Astrocyte of the spinal cord (primary cell): Measurements from ENCODE around the gene SAMD1.

ENCODE experiments used
- DNase-seq: peaks from one replicate; pipeline ENCODE4 v3.0.0; 2011; ENCODE audit warnings: low read depth, low spot score
- H3K4me3 ChIP-seq: 2 replicates; pipeline ENCODE4 v1.5.1; 2011; ENCODE audit warnings: low read depth, mild to moderate bottlenecking, low read length, moderate library complexity
- in situ Hi-C: cut with HindIII; loops from 2 replicates; pipeline ENCODE4 v1.10.0; 2017; ENCODE audit warnings: low sequenced_read_pairs
- TF ChIP-seq, protein P1 (sequence below): IDR thresholded peaks from 2 replicates; pipeline ENCODE4 v1.5.1; 2012; ENCODE audit warnings: low read depth, mild to moderate bottlenecking, low read length, inconsistent platforms

Gene SAMD1

DNA sequence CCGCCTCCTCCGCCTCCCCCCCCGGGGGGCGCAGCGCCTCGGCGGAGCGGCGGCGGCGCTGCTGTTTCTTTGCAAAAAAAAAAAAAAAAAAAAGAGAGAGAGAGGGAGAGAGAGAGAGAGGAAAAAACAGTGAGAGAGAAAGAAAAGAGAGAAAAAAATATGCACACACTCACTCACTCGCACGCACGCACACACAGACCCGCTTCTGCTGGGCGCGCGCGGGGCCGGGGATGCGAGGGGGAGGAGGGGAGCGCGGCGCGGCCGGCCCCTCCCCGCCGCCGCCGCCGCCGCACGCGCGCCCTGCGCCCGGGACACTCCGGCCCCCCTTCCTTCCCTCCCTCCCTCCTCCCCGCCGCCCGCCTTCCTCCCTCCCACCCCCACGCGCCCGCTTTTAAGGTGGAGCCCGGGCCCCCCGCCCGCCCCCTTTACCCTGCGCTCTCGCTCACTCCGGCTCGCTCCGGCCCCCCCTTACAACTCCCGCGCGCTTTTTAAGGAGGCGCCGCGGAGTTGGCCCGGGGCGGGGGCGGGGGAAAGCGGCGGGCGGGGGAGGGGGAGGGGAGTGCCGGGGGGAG, at the start of gene SAMD1:
Gene SAMD1, minus strand, starts transcription at position 243 of the 572 bp plus-strand sequence.
- in situ Hi-C loops: loop anchor here (25.0 kb wide), 1 partner anchor 203 kb away; the partner anchor contains the start of gene NANOS3
- peak within 1 kb of the TSS; percentile 70 for H3K4me3 ChIP-seq
- peak; percentile 95 for DNase-seq
- TF ChIP-seq, protein P1, sequence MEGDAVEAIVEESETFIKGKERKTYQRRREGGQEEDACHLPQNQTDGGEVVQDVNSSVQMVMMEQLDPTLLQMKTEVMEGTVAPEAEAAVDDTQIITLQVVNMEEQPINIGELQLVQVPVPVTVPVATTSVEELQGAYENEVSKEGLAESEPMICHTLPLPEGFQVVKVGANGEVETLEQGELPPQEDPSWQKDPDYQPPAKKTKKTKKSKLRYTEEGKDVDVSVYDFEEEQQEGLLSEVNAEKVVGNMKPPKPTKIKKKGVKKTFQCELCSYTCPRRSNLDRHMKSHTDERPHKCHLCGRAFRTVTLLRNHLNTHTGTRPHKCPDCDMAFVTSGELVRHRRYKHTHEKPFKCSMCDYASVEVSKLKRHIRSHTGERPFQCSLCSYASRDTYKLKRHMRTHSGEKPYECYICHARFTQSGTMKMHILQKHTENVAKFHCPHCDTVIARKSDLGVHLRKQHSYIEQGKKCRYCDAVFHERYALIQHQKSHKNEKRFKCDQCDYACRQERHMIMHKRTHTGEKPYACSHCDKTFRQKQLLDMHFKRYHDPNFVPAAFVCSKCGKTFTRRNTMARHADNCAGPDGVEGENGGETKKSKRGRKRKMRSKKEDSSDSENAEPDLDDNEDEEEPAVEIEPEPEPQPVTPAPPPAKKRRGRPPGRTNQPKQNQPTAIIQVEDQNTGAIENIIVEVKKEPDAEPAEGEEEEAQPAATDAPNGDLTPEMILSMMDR: no peak

DNA sequence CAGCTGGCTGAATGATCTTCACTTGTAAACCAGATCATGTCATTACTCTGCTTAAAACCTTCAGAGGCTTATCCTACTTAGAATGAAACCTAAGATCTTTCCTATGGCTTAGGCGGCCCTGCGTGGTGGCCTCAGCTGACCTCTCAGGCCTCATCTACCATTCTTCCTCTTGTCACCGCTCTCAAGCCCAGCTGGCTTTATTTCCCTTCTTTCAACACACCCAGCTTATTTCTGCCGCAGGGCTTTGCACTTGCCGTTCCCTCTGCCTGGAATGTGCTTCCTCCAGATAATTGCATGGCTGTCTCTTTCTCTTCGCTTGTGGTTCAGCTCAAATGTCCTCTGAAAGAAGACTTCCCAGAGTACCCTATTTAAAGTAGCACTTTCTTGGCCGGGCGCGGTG, 49.4 kb upstream of the SAMD1 start:
- in situ Hi-C loops: no loop called here
- TF ChIP-seq, protein P1: no peak
- no peak overlapping the region for H3K4me3 ChIP-seq
- no peak for DNase-seq

DNA sequence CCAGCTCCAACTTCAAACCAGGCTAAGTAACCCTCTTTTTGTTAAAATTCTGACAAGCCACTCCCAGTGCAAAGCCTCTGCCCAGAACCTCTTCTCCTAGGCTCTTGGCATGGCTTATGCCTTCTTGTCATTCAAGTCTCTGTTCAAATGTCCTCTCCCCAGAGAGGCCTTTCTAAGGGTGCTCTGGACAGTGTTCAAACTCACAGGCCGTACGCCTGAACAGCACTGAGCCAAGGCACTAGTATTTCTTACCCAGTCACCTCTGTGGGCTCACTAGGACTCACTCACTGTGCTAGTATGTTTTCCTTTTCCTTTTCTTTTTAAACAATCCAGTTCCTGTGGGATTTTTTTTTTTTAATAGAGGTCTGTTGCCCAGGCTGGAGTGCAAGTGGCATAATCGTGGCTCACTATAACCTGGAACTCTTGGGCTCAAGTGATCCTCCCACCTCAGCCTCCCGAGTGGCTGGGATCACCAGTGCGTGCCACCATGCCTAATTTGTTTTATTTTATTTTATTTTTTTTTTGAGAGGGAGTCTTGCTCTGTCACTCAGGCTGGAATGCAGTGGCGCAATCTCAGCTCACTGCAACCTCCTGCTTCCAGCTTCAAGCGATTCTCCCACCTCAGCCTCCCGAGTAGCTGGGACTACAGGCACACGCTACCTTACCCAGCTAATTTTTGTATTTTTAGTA, 48.2 kb upstream of the SAMD1 start:
- peak; percentile 47 for DNase-seq
- in situ Hi-C loops: no loop called here
- TF ChIP-seq, protein P1: no peak
- no peak overlapping the region for H3K4me3 ChIP-seq

DNA sequence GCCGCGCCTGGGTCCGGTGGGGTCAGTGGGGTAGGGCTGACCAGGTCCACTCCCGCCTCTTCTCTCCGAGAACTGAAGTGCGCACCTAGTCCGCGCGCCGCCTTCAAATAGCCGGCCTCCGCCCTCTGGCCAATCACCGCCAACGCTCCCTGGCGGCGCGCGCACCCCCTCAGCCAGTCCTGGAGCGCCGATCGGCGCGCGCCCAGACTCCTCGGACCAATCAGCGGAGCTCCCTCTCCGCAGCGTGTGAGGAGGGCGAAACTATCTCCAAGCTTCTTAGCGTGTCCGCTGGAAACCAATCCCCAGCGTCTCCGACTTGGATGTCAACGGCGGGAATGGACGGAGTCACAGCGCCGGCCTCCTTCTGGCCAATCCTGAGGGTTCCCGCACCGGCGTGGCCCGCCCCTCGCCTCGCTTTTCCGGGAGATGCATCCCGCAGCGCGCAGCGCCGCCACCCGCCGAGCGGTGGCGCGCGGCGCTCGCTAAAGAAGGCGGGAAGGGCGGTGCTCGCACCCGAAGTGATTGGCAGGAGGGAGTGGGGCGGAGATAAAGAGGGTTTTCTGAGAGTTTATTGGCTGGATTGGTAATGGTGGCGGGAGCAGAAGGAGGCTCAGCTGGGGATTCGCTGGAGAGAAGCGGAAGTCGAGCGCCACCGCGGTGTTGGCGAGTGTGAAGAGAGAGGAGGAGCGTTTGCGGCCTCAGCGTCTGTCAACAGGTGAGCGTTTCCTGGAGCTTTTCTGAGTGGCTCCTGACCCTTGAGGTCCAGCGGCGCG, 46.1 kb upstream of the SAMD1 start, which contains the start of gene ASF1B:
Gene ASF1B, minus strand, starts transcription at position 81 of the 773 bp plus-strand sequence. CDS start 133 bp downstream, outside the sequence.
- in situ Hi-C loops: no loop called here
- H3K4me3 ChIP-seq: peak within 1 kb of the TSS; percentile 79
- DNase-seq: peak; percentile 100
- TF ChIP-seq, protein P1: peak; percentile 55

DNA sequence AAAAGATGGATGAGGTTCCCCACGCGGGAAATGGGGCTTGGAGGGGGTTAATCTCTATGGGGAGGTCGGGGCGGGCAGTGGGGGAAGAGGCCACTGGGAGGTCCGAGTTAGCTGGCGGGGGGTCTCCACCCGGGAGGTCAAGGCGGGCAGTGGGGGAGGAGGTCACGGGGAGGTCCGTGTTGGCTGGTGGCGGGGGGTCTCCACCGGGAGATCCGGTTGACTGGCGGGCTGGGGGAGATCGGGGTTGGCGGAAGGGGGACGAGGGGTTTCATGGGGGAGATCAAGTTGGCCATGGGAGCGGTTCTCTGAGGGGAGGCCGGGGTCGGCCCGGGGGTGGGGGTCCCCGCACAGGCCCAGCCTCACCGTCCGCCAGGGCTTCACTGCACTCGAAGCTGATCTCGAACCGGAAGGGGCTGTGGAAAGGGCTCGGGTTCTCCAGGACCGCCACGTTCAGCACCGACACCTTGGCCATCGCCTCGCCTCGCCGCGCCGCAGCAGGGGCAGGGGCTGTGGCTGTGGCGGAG, 45.5 kb upstream of the SAMD1 start:
- no peak for DNase-seq
- TF ChIP-seq, protein P1: no peak
- in situ Hi-C loops: no loop called here
- H3K4me3 ChIP-seq: peak overlapping the region; percentile 67

DNA sequence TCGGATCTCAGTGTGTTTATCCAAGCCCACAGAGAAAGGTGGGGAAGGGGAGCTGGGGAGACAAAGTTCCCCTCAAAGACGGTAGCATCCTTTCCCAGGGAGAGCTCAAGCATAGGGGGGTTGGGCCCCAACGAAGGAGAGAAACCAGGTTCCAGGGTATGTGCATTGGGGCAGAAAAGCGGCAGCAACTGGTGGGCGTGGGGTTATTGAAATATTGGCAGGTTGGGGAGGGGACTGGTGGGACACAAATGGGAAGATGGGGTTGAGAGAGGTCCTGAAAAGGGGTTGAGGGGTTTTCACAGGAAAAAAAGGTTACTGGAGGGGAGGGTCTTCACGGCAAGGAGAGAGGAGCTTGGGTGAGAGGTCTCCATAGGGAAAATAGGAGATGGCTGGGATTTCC, 44.8 kb upstream of the SAMD1 start:
- H3K4me3 ChIP-seq: peak overlapping the region; percentile 67
- DNase-seq: no peak
- in situ Hi-C loops: no loop called here
- TF ChIP-seq, protein P1: no peak
